ENCODE data around the gene KYNU.

DNA sequence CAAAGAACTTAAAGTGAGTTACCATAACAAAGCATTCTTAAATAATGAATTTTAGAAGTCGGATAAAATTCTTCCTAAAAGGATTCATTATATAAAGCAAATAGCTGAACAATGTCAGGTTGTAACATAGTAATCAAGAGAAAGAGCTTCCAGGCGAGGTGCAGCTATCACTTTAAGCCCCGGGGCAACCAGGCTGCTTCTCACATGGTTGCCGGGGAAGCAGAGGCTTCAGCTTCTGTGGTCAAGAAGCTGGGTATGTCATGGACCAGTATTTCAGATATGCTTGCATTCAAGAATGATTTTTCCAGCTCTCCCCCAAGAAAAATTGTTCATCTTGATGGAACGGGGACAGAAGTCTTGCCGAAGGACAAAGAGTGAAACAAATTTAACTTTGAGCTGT is 23.6 kb upstream of the KYNU start:
- TF ChIP-seq CTCF (IDR thresholded peaks at IDR 0.05) (no peak), EZH2 (IDR thresholded peaks at IDR 0.05) (no peak), EZH2phosphoT487 (IDR thresholded peaks at IDR 0.05) (no peak)

Measured in neural progenitor cell (in vitro differentiated cells).